Epidermal melanocyte (primary cell): ENCODE data around the gene BST1.
A peak's percentile ranks its signal among the peaks of the same experiment; 100 is the strongest.

Experiments used
- DNase-seq: peaks from one replicate; pipeline ENCODE4 v3.0.0; 2011; ENCODE audit warnings: low spot score; ENCODE audit not compliant: insufficient read length

Gene BST1

DNA sequence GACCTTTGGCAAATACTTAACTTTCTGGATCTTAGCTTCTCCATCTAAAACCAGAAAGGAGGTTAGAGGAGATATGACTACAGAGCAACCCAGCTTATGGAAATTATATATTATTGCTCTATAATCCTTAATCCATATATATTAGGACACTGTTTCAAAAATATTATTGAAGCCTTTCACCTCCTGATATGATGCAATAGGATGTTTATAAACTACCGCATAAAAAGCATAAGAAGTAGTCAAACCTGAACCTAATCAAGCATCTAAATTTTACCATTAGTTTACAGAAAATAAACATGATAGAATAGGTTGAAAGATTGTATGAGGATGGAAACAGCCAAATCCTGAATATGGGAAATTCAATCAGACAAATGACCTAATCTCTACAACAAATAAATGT lies 26.8 kb upstream of the BST1 start:
- no peak for DNase-seq

DNA sequence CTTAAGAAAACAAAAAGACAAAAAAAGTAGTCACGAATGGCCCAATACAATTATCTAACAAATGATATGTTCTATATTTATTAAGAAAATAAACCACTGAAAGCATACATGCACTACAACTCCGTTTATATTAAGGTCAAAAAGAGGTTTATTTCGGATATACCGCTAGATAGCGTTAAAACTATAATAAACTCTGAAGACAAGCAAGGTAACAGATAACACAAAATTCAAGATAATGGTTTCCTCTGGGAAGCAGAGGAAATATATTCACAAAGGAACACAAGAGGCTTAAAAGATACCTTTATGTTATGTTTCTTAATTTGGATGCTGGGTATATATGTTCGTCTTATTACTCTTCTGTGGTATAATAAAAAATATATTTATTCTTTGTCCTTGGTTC lies 26.0 kb upstream of the BST1 start:
- DNase-seq, result no peak

DNA sequence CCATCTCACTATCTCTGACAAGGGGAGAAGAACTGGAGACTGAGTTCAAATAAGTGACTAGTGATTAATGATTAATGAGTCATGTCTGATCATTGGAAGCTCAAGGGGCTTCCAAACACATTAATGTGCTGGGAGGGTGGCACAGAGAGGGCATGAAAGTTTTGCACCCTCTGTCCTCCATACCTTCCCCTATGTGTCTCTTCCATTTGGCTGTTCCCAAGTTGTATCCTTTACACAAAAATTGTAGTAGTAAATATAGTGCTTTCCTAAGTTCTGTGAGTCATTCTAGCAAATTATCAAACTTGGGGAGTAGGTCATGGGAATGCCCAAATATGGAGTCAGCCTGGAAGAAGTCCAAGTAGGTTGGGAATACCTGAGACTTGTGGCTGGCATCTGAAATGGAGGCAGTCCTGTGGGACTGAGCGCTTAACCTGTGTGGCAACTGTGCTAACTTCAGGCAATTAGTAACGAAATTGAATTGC lies 25.3 kb upstream of the BST1 start:
- DNase-seq, result no peak

DNA sequence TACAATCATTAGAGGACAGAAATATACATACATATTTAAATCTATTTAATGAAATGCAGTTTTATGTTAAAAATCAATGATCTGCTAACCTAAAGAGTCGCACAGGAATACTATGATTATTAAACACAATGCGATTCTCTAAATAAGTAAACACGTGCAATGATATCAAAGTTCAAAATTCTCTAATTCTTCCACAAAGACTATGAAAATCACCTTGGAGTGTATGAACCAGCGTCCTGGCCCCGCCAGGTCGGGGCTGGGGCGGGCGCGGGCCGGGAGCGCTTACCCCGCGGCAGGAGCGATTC lies 21.8 kb upstream of the BST1 start:
- DNase-seq, result no peak

DNA sequence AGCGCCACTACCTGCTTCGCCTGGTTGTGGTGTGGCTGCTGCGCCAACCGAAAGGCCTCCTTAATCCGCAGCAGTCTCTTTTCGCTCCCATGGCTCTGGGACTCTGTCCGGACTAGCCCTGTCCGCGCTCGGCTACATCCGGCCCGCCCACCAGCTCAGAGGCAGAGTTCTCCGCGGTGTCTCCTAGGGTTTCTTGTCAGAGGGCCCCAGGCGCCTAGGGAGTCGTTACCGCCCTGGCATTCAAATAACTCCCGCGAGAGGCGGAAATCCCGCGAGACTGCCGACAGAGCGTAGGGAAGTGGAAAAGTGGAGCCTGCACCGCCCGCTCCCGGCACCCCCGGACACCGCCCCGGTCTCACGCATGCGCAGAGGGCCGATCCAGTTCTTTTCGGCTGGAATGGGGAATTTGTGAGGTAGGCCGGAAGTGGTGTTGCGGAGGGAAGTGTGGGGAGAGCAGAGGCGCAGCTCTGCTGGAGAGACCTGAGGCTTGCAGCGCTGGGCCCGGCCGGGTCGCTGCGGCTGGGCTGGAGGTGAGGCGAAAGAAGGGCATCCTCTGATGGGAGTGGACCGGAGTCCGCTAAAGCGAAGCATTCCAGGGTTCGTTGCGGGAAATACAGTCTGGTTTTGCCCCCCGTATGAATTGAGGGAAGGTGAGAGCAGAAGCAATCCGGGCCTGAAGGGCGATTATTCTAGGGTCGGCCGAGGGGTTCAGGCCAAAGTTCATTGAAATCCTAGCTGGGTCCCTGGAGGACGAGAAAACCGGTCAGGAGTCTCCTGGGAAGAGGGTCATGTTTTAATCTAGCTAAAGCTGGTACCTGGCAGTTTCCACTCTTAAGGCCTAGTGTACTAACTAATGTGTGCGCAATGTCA lies 21.3 kb upstream of the BST1 start, which contains the start of gene FAM200B:
FAM200B (plus strand) TSS at position 456 of the 870 bp plus-strand sequence. CDS start 5,151 bp downstream, outside the sequence.
- peak; percentile 91 for DNase-seq

DNA sequence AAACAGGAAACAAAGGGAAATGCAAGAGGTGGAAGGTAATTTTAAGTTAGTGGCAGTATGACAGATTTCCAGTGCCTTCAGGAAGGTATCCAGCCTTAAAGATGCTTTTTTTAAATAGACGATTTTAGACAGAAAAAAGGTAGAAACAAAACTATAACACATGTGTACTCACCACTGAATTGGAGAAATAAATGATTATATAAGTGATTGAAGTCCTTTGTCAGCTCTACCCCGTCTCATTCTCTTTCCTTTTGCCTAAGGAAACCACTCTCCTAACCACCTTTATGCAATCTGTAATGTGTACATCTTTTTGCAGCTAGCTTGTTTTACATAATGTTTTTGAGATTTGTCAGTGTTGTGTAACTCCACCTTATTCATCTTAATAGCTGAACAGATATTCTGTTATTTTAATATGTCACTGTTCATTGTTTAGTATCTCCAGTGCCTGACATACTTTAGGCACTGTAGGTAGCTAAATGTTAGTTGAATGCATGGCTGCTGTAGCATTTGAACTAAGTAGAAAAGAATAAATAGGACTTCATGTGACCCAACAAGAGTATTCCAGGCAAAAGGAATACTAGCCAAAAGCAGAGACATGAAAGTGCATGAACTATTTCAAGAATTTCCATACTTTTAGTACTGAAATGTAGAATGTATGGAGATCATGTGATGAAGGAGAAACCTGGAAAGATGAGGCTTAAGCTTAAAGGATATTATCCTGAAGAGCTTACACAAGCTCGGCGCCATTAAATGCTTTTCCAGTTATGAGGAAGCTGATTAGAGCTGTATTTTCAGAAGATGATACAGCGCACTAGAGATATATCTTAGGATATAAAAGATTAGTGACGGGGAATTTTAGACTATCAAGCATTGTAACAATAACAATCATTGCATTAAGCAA lies 20.4 kb upstream of the BST1 start:
- no peak for DNase-seq

DNA sequence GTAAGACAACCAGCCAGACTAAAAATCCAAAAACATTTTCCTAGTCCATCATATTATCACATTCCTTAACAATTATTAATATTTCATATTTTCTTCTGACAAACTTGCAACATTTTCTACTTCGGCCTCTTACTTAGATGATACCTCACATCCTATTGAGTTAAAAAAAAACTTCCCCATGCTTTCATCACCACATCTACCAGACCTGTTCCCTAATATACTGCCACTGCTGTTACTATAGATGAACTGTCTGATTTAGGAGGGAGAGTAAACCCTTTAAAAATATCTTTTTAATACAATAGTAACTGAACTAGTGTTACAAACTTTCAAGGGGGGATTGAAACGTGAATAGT lies 19.7 kb upstream of the BST1 start:
- DNase-seq, result no peak

DNA sequence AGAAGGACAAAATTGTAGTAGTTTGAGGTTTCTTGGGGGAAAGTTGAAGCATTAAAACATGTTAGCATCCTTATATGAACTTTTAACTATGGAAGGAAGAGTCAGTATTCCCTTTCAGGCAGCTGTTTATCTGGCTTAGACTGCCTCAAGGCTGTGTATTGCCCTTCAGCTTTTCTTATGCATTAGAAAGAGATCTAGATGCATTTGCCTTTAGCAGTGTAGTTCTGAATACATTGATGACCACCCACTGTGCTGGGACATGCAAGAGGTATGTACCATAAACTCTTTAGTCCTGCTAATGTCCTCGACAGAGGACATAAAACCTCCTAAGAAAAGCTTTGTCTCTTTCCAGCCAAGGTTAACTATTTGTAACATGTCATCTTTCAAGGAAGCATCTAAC lies 18.4 kb upstream of the BST1 start:
- DNase-seq, result no peak

DNA sequence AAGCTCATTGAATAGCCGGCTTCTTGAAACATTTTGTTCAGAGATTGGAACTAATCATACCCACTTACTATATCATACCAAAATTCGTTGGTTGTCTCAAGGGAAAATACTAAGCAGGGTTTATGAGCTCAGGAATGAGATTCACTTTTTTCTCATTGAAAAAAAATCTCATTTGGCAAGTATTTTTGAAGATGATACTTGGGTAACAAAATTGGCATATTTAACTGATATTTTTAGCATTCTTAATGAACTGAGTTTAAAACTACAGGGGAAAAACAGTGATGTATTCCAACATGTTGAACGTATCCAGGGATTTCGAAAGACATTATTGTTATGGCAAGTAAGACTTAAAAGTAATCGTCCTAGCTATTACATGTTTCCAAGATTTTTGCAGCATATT lies 14.8 kb upstream of the BST1 start:
- no peak for DNase-seq

DNA sequence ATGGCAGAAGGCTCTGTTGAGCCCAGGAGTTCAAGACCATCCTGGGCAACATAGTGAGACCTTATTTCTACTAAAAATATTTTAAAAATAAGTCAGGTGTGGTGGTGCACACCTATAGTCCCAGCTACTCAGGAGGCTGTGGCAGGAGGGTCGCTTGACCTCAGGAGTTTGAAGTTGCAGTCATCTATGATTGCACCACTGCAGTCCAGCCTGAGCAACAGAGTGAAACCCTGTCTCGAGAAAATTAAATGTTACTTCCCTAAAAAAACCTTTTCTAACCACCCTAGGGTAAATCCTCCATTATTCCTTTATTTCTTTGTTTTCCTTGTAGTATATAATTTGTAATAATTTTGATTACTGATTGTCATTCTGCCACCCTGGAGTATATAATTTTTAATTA lies 13.3 kb upstream of the BST1 start:
- DNase-seq, result no peak

DNA sequence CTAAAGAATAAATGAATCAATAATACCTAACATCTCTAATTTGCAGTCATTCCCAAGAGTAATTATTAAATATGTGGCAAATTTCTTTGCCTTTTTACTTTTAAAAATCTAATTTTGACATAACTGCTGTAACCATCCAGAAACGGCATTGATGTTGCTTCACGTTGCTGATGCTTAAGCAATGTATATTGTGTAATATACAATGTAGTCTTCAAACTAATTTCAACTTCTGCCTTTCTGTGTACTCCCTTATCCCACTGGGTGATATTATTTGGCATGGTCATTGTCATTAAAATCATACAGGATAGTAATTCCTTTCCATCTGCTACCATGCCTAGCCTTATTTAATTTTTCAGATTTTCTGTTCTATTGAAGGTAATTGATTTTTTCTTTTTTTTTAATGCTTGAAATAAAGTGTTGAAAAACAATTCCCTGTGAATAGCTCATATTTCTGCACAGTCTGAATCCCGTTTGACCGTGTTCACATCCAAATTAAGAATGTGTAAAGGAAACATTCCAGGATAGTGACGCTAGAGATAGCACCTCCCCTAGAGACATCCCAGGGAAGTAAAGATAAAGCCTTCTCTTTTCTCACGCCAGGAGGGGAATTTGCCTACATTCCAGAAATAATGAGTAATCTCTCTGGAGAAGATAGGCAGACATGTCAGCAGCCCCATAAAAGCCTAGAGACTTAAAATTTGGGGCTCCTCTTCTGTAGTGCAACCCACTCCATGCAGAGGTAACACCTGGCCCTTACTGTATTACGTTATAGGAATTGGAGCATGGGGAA lies 12.7 kb upstream of the BST1 start:
- peak; percentile 45 for DNase-seq

DNA sequence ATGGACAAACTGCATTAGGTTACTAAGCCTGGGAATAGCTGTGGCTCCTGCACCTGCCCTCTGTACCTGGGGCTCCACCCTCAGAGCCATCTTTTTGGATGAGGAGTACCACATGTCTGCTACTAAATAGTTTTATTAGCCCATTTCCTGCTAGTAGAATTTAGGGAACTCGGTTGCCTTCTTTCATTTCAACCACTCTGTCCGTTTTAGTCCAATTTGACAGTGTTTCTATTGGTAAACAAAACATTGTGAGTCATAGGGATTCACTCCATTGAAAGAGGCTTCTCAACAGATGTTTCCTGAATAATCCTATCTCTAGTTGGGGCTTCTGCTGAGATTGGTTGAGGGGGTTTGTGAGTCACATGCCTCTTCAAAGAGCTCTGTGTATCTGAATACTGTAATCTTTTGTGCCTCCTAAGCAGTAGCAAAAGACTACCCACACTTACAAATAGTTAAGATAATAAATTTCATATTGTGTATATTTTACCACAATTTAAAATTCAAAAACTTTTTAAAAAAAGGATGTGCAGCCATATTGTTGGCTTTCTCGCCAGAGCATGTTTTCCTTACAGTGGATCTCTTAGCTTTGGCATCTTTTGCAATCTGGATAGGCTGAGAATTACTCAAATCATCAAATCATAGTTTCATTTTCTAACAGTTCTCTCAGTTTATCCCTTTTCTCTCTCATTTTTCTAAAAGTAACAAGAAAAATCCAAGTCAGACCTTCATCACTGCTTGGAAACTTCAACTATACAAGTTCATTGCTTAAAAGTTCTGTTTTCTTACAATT lies 11.3 kb upstream of the BST1 start:
- no peak for DNase-seq

DNA sequence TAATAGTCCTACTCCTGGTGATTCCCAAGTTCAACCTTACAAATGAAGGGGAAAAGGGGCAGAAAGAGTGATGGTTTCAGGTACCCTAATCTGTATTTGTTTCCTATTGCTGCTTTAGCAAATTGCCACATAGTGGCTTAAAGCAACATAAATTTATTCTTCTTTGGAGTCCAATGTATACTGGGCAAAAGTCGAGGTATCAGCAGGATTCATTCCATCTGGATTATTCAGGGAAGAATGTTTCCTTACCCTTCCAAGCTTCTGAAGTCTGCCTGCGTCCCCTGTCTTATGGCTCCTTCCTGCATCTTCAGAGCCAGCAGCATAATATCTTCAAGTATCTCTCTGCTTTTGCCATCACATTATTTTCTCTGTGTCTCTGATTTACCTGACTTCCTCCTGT lies 10.3 kb upstream of the BST1 start:
- no peak for DNase-seq

DNA sequence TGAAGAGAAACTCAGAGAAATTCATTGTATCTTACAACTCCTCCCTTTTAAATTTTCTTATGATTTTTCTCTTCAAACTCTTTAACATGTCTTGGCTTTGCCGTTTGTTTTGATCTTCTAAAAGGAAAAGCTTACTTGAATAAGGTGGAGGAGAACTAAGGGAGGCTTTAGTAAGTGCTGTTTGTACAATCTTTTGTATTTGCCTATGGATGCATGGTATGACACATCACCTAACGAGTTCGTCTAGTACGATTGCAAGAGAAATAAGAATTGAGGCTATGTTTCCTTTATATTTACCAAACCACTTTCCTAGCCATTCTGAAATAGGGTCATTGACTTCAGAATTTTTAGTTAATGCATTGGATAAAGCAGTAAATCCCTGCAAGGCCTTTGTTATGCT lies 8.4 kb upstream of the BST1 start:
- no peak for DNase-seq

DNA sequence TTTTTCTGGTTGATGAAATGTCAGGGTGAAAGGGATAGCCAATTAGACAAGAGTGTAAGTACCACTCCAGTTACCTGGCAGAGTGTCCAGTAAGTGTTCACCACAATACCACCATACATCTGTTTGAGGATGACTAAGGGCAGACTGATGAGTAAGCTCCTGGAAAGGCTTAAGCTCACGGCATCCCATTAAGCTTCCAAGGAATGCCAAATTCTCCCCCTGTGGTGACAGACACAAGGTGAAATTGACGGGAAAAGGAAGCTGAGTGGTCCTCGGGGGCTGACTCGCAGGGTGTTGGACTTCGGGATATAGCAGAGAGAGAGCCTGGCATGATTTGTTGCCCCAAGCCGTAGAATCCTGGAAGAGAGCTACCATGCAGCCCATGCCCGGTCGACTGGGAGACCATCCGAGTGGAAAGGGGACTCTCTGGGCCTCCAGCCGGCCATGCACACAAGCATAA lies 7.6 kb upstream of the BST1 start:
- no peak for DNase-seq

DNA sequence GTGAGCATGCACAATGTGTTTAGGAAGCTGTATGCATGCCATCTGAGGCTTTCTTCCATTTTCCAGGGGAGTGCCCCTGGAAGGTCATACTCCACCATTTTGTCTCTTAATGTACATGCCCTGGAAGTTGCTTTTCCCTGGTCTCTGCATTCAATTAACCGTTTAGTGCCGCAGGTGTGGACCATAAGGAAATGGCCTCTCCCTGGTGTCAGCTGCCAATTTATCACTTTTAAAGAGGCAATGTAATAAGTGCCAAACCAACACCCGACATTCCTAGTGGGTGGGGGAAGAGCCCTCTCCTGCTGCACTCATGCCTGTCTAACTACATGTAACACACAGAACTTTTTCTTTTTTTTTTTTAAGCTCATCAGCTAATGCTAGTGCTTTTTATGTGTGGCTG lies 7.1 kb upstream of the BST1 start:
- DNase-seq, result no peak

DNA sequence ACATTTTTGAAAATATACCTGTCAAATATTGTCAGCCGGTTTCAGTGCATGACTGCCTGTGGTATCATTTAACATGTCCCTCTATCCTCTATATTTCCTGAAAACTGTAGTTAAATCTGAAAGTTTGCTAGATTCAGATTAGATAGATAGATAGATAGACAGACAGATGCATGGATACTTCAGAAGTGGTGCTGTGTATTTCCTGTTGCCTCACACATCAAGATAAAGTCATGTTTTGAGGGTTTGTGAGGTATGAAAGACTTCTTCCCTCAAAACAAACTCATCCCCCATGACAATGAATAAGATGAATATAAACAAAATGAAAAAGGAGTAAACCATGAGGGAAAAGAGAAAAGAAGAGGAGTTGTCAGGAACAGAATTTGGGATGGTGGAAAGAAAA lies 6.0 kb upstream of the BST1 start:
- no peak for DNase-seq

DNA sequence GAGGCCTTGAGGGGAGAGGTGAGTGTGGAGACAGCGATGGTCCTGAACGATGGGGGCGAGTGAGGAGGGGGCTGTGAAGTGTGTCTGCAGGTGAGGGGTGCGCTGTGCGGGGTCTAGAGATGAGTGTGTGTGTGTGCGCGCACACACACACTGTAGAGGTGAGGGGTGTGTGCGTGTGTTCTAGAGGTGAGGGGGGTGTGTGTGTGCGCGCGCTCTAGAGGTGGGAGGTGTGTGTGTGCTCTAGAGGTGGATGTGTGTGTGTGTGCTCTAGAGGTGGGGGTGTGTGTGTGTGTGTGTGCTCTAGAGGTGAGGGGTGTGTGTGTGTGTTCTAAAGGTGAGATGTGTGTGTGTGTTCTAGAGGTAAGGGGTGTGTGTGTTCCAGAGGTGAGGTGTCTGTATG lies 574 bp downstream of the BST1 start:
- DNase-seq, result no peak

DNA sequence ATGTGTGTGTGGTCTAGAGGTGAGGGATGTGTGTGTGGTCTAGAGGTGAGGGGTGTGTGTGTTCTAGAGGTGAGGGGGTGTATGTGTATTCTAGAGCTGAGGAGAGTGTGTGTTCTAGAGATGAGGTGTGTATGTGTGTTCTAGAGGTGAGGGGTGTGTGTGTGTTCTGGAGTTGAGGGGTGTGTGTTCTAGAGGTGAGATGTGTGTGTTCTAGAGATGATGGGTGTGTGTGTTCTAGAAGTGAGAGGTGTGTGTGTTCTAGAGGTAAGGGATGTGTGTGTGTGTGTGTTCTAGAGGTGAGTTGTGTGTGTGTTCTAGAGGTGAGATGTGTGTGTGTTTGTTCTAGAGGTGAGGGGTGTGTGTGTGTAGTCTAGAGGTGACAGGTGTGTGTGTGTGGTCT lies 1.3 kb downstream of the BST1 start:
- DNase-seq, result no peak

DNA sequence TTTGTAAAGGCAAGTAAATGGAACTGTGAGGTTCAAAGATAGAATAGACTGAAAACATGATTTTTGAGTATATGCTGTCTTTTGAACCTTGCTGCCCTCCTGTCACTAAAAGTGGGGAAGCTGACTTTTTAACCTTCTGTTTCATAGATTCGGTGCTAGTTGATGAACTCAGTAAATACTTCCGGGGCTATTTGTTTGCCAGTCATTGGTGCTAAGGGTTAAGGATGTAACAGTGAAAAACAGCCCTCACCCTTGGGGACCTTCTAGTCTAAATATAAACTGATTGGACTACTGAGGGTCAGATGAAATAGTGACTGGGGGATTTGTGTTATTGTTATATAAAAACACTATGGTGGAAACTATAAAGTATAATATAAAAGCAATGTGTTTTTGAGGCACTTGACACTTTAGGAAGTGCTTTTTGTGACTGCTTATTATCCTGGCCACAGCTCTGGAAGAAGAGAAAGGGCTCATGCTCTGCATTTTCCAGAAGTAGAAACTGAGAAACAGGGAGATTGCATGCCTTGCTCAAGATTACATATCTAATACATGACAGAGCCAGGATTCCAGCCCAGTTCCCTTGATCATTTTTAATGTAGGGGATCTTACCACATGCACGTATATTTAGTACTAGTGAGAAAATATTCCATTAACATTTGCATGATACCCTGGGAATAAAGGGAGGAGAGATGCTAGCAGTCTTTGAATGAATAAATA lies 3.9 kb downstream of the BST1 start:
- DNase-seq, result no peak
